ENCODE results near the gene PPIE. TPM values are rescaled to one million over a fixed set of nuclear protein-coding genes. Genes with fewer than 3 reads are reported as not detected.

Gene PPIE
- total RNA-seq, 1 experiment from 2014 or later: 73.8 TPM

DNA sequence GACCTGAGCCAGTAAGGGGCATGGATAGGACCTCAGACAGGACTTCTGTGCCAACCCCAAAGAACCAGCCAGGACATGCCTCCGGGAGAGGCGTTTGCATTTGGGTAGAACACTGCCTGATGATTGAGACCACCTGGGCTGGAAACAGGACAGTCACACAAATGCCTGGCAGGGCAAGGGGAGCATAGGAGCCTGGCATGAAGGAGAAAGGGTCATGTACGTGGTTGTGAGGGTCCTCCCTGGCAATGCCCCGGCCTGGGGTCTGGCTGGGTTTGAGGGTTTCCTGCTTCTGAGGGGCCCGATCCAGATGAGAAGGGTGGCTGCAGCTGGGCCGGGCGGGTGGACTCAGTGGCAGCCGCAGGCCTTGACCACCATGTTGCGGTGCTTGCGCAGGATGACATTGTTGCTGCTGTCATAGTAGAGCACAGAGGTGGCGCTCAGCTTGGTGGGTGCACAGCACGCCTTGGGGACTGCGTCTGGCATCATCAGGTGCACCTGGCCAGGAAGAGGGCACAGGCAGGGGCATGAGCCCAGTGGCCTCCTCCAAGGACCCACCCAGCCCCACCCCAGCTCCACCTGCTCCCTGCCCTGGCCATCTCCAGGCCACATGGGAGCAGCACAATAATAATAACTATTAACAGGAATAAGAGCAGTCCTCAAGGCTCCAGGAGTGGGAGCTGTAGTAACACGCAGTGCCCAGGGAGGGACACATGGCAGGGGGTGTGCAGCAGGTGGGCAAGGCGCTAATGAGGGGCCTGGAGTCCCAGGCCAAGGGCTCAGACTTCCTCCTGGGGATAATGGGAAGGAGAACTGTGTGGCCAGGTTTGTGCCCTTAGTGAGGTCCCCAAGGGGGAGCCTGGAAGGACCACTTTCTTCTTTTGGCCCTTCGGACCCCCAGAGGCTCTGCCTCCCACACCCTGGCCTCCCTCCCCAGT, 21.7 kb downstream of the PPIE start:
- Histone ChIP-seq H3K9ac (ENCODE audit: low read length) (no peak overlapping the region), H3K36me3 (ENCODE audit: control insufficient read depth in 1 of 2, insufficient read depth in 2 of 2, low read length in 2 of 2) (peaks cover 8 to 17% of the 10 kb centered on the region in 2 experiments; a peak in 3 of 4 replicates), H3K4me1 (ENCODE audit: control insufficient read depth in 1 of 2, insufficient read depth in 2 of 2, low read length in 2 of 2) (no peaks in the 10 kb centered on the region), H3K9me3 (ENCODE audit: control insufficient read depth in 1 of 2, insufficient read depth in 1 of 2, low read depth in 1 of 2, low read length in 2 of 2) (no peaks in the 10 kb centered on the region), H3K4me3 (replicated peaks in 1 of 2; ENCODE audit: low read depth in 1 of 2, low read length in 2 of 2) (no peak overlapping the region), H3K79me2 (ENCODE audit: insufficient read depth, low read length) (no peaks in the 10 kb centered on the region), H3K9me2 (ENCODE audit: insufficient read depth) (no peaks in the 10 kb centered on the region), H4K20me1 (ENCODE audit: insufficient read depth) (no peaks in the 10 kb centered on the region), H2AFZ (ENCODE audit: low read depth, low read length, poor library complexity, severe bottlenecking) (no peak overlapping the region), H3K27ac (ENCODE audit: low read depth, low read length) (no peak overlapping the region), H3K4me2 (ENCODE audit: low read length) (no peak overlapping the region), H3K27me3 (ENCODE audit: insufficient read depth, low read length) (no peaks in the 10 kb centered on the region)
- ChIA-PET RAD21 (ENCODE audit: low non-redundant PET in 1 of 2, low total read pairs in 2 of 2, uncharacterized antibody in 2 of 2, unreplicated experiment in 2 of 2) (no interaction called here), CTCF (no interaction called here), POLR2A (no interaction called here)
- intact Hi-C loops (cut with micrococcal nuclease): no loop called here
- ATAC-seq (no peak), DNase-seq (ENCODE audit: low read depth, low spot score) (no peak)
- TF ChIP-seq ZFX (IDR thresholded peaks at IDR 0.05): no peak
- TF ChIP-seq SP1 (IDR thresholded peaks at IDR 0.05; ENCODE audit: low read depth): no peak
- no peak for TF ChIP-seq CBX3 (IDR thresholded peaks at IDR 0.05; ENCODE audit: low read depth)
- no peak for TF ChIP-seq POLR2A (IDR thresholded peaks at IDR 0.05; ENCODE audit: borderline replicate concordance, extremely low read depth, insufficient read depth, insufficient read length)
- TF ChIP-seq YY1 (IDR thresholded peaks at IDR 0.05; ENCODE audit: extremely low read depth, insufficient replicate concordance, low read depth, low read length): no peak
- no peak for TF ChIP-seq FOSL1 (IDR thresholded peaks at IDR 0.05; ENCODE audit: low read depth)
- TF ChIP-seq, protein P1, sequence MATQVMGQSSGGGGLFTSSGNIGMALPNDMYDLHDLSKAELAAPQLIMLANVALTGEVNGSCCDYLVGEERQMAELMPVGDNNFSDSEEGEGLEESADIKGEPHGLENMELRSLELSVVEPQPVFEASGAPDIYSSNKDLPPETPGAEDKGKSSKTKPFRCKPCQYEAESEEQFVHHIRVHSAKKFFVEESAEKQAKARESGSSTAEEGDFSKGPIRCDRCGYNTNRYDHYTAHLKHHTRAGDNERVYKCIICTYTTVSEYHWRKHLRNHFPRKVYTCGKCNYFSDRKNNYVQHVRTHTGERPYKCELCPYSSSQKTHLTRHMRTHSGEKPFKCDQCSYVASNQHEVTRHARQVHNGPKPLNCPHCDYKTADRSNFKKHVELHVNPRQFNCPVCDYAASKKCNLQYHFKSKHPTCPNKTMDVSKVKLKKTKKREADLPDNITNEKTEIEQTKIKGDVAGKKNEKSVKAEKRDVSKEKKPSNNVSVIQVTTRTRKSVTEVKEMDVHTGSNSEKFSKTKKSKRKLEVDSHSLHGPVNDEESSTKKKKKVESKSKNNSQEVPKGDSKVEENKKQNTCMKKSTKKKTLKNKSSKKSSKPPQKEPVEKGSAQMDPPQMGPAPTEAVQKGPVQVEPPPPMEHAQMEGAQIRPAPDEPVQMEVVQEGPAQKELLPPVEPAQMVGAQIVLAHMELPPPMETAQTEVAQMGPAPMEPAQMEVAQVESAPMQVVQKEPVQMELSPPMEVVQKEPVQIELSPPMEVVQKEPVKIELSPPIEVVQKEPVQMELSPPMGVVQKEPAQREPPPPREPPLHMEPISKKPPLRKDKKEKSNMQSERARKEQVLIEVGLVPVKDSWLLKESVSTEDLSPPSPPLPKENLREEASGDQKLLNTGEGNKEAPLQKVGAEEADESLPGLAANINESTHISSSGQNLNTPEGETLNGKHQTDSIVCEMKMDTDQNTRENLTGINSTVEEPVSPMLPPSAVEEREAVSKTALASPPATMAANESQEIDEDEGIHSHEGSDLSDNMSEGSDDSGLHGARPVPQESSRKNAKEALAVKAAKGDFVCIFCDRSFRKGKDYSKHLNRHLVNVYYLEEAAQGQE (IDR thresholded peaks at IDR 0.05; ENCODE audit: low read depth): no peak
- TF ChIP-seq, protein P2, sequence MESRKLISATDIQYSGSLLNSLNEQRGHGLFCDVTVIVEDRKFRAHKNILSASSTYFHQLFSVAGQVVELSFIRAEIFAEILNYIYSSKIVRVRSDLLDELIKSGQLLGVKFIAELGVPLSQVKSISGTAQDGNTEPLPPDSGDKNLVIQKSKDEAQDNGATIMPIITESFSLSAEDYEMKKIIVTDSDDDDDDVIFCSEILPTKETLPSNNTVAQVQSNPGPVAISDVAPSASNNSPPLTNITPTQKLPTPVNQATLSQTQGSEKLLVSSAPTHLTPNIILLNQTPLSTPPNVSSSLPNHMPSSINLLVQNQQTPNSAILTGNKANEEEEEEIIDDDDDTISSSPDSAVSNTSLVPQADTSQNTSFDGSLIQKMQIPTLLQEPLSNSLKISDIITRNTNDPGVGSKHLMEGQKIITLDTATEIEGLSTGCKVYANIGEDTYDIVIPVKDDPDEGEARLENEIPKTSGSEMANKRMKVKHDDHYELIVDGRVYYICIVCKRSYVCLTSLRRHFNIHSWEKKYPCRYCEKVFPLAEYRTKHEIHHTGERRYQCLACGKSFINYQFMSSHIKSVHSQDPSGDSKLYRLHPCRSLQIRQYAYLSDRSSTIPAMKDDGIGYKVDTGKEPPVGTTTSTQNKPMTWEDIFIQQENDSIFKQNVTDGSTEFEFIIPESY (IDR thresholded peaks at IDR 0.05; ENCODE audit: extremely low read depth, insufficient replicate concordance, low read length): no peak
- no peak for TF ChIP-seq SRF (IDR thresholded peaks at IDR 0.05; ENCODE audit: low read depth)
- no peak for TF ChIP-seq SIN3A (IDR thresholded peaks at IDR 0.05; ENCODE audit: low read depth)
- TF ChIP-seq ZNF274 (IDR thresholded peaks at IDR 0.05; ENCODE audit: low read depth, low read length): no peak
- TF ChIP-seq, protein P3, sequence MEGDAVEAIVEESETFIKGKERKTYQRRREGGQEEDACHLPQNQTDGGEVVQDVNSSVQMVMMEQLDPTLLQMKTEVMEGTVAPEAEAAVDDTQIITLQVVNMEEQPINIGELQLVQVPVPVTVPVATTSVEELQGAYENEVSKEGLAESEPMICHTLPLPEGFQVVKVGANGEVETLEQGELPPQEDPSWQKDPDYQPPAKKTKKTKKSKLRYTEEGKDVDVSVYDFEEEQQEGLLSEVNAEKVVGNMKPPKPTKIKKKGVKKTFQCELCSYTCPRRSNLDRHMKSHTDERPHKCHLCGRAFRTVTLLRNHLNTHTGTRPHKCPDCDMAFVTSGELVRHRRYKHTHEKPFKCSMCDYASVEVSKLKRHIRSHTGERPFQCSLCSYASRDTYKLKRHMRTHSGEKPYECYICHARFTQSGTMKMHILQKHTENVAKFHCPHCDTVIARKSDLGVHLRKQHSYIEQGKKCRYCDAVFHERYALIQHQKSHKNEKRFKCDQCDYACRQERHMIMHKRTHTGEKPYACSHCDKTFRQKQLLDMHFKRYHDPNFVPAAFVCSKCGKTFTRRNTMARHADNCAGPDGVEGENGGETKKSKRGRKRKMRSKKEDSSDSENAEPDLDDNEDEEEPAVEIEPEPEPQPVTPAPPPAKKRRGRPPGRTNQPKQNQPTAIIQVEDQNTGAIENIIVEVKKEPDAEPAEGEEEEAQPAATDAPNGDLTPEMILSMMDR (IDR thresholded peaks at IDR 0.05 in 2 of 3, conservative IDR thresholded peaks at IDR 0.05 in 1 of 3; ENCODE audit: borderline replicate concordance in 1 of 3, insufficient read depth in 1 of 3, low read depth in 2 of 3, low read length in 2 of 3): no peak
- TF ChIP-seq, protein P4, sequence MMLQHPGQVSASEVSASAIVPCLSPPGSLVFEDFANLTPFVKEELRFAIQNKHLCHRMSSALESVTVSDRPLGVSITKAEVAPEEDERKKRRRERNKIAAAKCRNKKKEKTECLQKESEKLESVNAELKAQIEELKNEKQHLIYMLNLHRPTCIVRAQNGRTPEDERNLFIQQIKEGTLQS (IDR thresholded peaks at IDR 0.05): no peak
- no peak for TF ChIP-seq TCF7L2 (IDR thresholded peaks at IDR 0.05; ENCODE audit: borderline replicate concordance, extremely low read depth, insufficient read depth, insufficient read length)
- no peak for TF ChIP-seq CEBPB (IDR thresholded peaks at IDR 0.05; ENCODE audit: low read depth)
- no TSS peak for BruUV-seq (replicated peaks)

Measured in HCT116 (cell line).